Measurements from ENCODE around the gene NEAT1.
A peak's percentile ranks its signal among the peaks of the same experiment; 100 is the strongest.

Gene NEAT1

DNA sequence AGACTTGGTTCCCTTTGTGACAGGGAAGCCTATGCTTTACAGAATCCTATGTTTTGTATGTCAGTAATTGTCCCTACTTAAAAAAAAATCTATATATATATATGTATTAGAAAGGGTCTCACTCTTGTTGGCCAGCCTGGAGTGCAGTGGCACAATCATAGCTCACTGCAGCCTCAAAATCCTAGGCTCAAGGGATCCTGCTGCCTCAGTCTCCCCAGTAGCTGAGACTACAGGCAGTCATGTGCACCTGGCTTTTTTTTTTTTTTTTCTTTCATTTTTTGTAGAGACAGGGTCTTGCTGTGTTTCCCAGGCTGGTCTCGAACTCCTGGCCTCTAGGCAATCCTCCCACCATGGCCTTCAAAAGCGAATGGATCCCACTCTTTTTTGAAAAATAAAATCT, 2.1 kb upstream of the NEAT1 start:
- DNase-seq (ENCODE audit: insufficient read length, low spot score) (no peak), FAIRE-seq (no peak)
- TF ChIP-seq PAX5 (IDR thresholded peaks at IDR 0.05; ENCODE audit: insufficient read depth, low read length, severe bottlenecking) (no peak), POU2F2 (IDR thresholded peaks at IDR 0.05; ENCODE audit: low read depth, low read length) (no peak), POLR2A (IDR thresholded peaks at IDR 0.05; ENCODE audit: low read depth, low read length) (no peak)

DNA sequence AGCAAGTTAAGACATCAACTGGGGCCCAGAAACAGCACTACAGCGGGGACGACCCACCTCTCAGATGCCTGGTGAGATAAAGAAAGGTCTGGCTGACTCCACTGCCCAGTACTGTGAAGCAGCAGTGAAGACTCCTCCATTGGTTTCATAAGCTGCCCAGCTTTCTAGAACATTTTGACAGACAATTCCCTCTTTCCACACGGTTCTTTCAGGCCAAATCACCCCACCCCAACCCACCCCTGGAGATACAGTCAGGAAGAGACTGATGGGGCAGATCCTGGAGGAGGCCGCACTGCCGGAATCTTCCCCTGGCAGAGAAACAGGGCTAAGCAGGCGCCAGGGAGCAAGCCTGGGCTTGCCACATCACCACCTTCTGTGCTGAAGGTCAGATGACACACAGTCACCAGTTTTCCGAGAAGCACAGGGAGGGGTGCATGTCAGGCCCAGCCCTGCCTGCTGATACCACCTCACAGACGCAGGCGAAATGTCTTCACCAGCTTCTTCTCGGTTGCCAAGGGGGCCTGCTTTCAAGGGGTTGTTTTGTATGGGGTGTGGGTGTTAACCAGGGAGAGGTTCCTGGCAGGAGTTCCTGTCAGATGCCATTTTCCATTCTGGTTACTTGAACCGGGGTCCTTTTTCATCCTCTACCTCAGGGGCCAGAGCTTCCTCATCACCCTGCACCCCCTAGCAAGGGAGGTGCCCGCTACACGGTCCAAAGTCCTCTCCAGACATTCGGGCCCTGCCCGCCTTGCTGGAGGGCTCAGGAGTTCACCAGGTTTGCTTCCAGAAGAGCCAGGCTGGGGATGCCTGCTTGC, 1.4 kb upstream of the NEAT1 start:
- peak; percentile 82 for FAIRE-seq
- DNase-seq (ENCODE audit: insufficient read length, low spot score) = no peak
- TF ChIP-seq TAF1 (IDR thresholded peaks at IDR 0.05; ENCODE audit: low read depth, low read length) (peak; percentile 83; the same call in 1 of the 2 replicates), POLR2AphosphoS5 (IDR thresholded peaks at IDR 0.05; ENCODE audit: low read depth, low read length) (peak; percentile 95), SPI1 (IDR thresholded peaks at IDR 0.05; ENCODE audit: low read depth, low read length) (no peak), PAX5 (IDR thresholded peaks at IDR 0.05; ENCODE audit: insufficient read depth, low read length, severe bottlenecking) (no peak), POLR2A (IDR thresholded peaks at IDR 0.05; ENCODE audit: low read depth, low read length) (peak; percentile 93), POU2F2 (IDR thresholded peaks at IDR 0.05; ENCODE audit: low read depth, low read length) (0 out of 2 replicates have a peak, but pooled peaks have one; percentile 11)

DNA sequence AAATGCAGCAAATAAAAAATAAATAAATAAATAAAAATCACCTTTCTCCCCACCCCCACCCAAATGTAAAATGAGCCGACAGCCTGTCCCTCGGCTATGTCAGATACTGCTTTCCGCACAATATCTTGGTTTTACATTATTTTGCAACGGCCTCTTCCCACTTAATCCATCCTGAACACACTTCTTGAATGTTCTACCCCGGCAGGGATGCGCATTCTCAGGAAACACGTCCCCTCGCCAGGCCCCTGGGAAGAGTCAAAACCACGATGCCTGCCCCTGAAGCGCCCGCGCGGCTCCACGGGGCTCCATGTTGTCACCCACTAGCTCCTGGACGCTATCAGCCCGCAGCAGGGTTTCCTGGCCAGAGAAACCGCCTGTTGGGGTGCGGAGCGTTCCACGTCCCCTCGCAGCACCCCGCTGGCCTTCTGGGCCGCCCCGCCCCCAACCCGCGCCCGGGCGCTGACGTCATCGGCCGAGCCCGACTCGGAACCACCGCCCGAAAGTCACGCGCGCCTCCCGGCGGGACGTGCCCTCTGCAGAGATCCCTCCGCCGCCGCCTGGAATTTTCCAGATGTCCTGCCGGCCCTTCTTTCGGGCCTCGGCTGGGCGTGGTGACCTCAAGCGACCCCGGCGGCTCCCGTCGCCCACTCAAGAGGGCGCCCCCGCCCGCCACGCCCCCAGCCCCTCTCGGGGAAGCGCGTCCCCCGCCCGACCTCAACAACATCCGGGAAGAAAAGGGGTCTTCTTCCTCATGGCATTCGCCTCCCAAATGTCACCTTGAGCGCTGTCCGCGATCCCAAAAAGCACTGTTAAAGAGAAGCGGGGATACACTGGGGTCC, 585 bp upstream of the NEAT1 start:
- DNase-seq (ENCODE audit: insufficient read length, low spot score) = no peak
- FAIRE-seq = peak; percentile 69
- TF ChIP-seq SPI1 (IDR thresholded peaks at IDR 0.05; ENCODE audit: low read depth, low read length) = 0 out of 2 replicates have a peak, but pooled peaks have one; percentile 0
- TF ChIP-seq POU2F2 (IDR thresholded peaks at IDR 0.05; ENCODE audit: low read depth, low read length) = no peak
- TF ChIP-seq POLR2AphosphoS5 (IDR thresholded peaks at IDR 0.05; ENCODE audit: low read depth, low read length) = peak; percentile 44
- TF ChIP-seq TAF1 (IDR thresholded peaks at IDR 0.05; ENCODE audit: low read depth, low read length) = peak; percentile 79
- peak; percentile 54 for TF ChIP-seq PAX5 (IDR thresholded peaks at IDR 0.05; ENCODE audit: insufficient read depth, low read length, severe bottlenecking)

DNA sequence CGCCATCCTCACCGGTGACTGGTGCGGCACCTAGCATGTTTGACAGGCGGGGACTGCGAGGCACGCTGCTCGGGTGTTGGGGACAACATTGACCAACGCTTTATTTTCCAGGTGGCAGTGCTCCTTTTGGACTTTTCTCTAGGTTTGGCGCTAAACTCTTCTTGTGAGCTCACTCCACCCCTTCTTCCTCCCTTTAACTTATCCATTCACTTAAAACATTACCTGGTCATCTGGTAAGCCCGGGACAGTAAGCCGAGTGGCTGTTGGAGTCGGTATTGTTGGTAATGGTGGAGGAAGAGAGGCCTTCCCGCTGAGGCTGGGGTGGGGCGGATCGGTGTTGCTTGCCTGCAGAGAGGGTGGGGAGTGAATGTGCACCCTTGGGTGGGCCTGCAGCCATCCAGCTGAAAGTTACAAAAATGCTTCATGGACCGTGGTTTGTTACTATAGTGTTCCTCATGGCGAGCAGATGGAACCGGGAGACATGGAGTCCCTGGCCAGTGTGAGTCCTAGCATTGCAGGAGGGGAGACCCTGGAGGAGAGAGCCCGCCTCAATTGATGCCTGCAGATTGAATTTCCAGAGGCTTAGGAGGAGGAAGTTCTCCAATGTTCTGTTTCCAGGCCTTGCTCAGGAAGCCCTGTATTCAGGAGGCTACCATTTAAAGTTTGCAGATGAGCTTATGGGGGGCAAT, 1.1 kb downstream of the NEAT1 start:
- DNase-seq (ENCODE audit: insufficient read length, low spot score) (no peak), FAIRE-seq (no peak)
- TF ChIP-seq POLR2A (IDR thresholded peaks at IDR 0.05; ENCODE audit: low read depth, low read length) = peak; percentile 89
- no peak for TF ChIP-seq TAF1 (IDR thresholded peaks at IDR 0.05; ENCODE audit: low read depth, low read length)
- TF ChIP-seq POLR2AphosphoS5 (IDR thresholded peaks at IDR 0.05; ENCODE audit: low read depth, low read length) = peak; percentile 94
- TF ChIP-seq SPI1 (IDR thresholded peaks at IDR 0.05; ENCODE audit: low read depth, low read length) = no peak

DNA sequence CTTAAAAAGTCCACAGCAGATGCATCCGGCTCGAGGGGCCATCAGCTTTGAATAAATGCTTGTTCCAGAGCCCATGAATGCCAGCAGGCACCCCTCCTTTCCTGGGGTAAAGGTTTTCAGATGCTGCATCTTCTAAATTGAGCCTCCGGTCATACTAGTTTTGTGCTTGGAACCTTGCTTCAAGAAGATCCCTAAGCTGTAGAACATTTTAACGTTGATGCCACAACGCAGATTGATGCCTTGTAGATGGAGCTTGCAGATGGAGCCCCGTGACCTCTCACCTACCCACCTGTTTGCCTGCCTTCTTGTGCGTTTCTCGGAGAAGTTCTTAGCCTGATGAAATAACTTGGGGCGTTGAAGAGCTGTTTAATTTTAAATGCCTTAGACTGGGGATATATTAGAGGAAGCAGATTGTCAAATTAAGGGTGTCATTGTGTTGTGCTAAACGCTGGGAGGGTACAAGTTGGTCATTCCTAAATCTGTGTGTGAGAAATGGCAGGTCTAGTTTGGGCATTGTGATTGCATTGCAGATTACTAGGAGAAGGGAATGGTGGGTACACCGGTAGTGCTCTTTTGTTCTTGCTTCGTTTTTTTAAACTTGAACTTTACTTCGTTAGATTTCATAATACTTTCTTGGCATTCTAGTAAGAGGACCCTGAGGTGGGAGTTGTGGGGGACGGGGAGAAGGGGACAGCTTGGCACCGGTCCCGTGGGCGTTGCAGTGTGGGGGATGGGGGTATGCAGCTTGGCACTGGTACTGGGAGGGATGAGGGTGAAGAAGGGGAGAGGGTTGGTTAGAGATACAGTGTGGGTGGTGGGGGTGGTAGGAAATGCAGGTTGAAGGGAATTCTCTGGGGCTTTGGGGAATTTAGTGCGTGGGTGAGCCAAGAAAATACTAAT, 1.9 kb downstream of the NEAT1 start:
- no peak; the same call in 1 of the 2 replicates for TF ChIP-seq TAF1 (IDR thresholded peaks at IDR 0.05; ENCODE audit: low read depth, low read length)
- no peak for TF ChIP-seq SPI1 (IDR thresholded peaks at IDR 0.05; ENCODE audit: low read depth, low read length)
- TF ChIP-seq POU2F2 (IDR thresholded peaks at IDR 0.05; ENCODE audit: low read depth, low read length) = peak; percentile 73
- peak; percentile 89 for TF ChIP-seq POLR2A (IDR thresholded peaks at IDR 0.05; ENCODE audit: low read depth, low read length)
- TF ChIP-seq POLR2AphosphoS5 (IDR thresholded peaks at IDR 0.05; ENCODE audit: low read depth, low read length) = peak; percentile 84
- FAIRE-seq (no peak), DNase-seq (ENCODE audit: insufficient read length, low spot score) (no peak)

DNA sequence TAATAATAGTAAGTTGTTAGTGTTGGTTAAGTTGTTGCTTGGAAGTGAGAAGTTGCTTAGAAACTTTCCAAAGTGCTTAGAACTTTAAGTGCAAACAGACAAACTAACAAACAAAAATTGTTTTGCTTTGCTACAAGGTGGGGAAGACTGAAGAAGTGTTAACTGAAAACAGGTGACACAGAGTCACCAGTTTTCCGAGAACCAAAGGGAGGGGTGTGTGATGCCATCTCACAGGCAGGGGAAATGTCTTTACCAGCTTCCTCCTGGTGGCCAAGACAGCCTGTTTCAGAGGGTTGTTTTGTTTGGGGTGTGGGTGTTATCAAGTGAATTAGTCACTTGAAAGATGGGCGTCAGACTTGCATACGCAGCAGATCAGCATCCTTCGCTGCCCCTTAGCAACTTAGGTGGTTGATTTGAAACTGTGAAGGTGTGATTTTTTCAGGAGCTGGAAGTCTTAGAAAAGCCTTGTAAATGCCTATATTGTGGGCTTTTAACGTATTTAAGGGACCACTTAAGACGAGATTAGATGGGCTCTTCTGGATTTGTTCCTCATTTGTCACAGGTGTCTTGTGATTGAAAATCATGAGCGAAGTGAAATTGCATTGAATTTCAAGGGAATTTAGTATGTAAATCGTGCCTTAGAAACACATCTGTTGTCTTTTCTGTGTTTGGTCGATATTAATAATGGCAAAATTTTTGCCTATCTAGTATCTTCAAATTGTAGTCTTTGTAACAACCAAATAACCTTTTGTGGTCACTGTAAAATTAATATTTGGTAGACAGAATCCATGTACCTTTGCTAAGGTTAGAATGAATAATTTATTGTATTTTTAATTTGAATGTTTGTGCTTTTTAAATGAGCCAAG, 2.7 kb downstream of the NEAT1 start:
- FAIRE-seq = peak; percentile 40
- TF ChIP-seq PAX5 (IDR thresholded peaks at IDR 0.05; ENCODE audit: insufficient read depth, low read length, severe bottlenecking) (no peak), SPI1 (IDR thresholded peaks at IDR 0.05; ENCODE audit: low read depth, low read length) (no peak), POLR2A (IDR thresholded peaks at IDR 0.05; ENCODE audit: low read depth, low read length) (peak; percentile 96), TAF1 (IDR thresholded peaks at IDR 0.05; ENCODE audit: low read depth, low read length) (no peak; the same call in 1 of the 2 replicates), POU2F2 (IDR thresholded peaks at IDR 0.05; ENCODE audit: low read depth, low read length) (peak; percentile 88), POLR2AphosphoS5 (IDR thresholded peaks at IDR 0.05; ENCODE audit: low read depth, low read length) (peak; percentile 98)
- DNase-seq (ENCODE audit: insufficient read length, low spot score) = no peak

DNA sequence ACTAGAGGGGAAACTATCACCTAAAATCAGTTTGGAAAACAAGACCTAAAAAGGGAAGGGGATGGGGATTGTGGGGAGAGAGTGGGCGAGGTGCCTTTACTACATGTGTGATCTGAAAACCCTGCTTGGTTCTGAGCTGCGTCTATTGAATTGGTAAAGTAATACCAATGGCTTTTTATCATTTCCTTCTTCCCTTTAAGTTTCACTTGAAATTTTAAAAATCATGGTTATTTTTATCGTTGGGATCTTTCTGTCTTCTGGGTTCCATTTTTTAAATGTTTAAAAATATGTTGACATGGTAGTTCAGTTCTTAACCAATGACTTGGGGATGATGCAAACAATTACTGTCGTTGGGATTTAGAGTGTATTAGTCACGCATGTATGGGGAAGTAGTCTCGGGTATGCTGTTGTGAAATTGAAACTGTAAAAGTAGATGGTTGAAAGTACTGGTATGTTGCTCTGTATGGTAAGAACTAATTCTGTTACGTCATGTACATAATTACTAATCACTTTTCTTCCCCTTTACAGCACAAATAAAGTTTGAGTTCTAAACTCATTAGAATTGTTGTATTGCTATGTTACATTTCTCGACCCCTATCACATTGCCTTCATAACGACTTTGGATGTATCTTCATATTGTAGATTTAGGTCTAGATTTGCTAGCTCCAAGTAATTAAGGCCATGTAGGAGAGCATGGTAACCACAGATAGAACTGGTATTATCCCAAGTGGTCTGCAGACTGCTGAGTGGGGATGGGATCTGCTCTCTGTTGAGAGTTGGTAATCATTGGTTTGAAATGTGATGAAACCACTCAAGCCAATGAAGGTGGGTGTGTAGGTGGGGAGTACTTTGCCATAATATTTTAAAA, 3.6 kb downstream of the NEAT1 start:
- no peak for DNase-seq (ENCODE audit: insufficient read length, low spot score)
- peak; percentile 59 for FAIRE-seq
- TF ChIP-seq POLR2A (IDR thresholded peaks at IDR 0.05; ENCODE audit: low read depth, low read length) (peak; percentile 67), PAX5 (IDR thresholded peaks at IDR 0.05; ENCODE audit: insufficient read depth, low read length, severe bottlenecking) (no peak), TAF1 (IDR thresholded peaks at IDR 0.05; ENCODE audit: low read depth, low read length) (peak; percentile 47; the same call in 1 of the 2 replicates), POU2F2 (IDR thresholded peaks at IDR 0.05; ENCODE audit: low read depth, low read length) (peak; percentile 72), POLR2AphosphoS5 (IDR thresholded peaks at IDR 0.05; ENCODE audit: low read depth, low read length) (peak; percentile 97), SPI1 (IDR thresholded peaks at IDR 0.05; ENCODE audit: low read depth, low read length) (peak; percentile 24; the same call in 1 of the 2 replicates)

All from GM12891 (cell line).